Vagina (tissue), 2 donors: ENCODE measurements around the gene PHKB. TPM values are rescaled to one million over a fixed set of nuclear protein-coding genes. Genes with fewer than 3 reads are reported as not detected.

Source experiments
- DNase-seq, 2 donors: peaks; one replicate each; pipeline ENCODE4 v3.0.0-alpha.2; 2017; ENCODE audit errors: extremely low spot score in 2 of 2
- H3K27ac ChIP-seq: fragments of 200-600 bp; sonication (generic); one replicate; pipeline ENCODE4 v1.5.1; 2019
- H3K27me3 ChIP-seq: fragments of 200-600 bp; sonication (generic); one replicate; pipeline ENCODE4 v1.5.1; 2019
- H3K36me3 ChIP-seq, 2 donors: fragments of 200-600 bp; sonication (generic); one replicate each; pipeline ENCODE4 v1.5.1; 2017 to 2019
- H3K4me1 ChIP-seq: fragments of 200-600 bp; sonication (generic); one replicate; pipeline ENCODE4 v1.5.1; 2019
- H3K4me3 ChIP-seq, 2 donors: fragments of 200-600 bp; sonication (generic); 1 replicate in 1 of 2; 2 replicates in 1 of 2; pipeline ENCODE4 v1.5.1; 2016 to 2019
- H3K9me3 ChIP-seq: fragments of 200-600 bp; sonication (generic); one replicate; pipeline ENCODE4 v1.5.1; 2019
- CTCF ChIP-seq, 3 experiments: fragments of 450-650 bp in 2 of 3; fragments of 200-600 bp in 1 of 3; sonication (generic) in 1 of 3; IDR thresholded peaks; one replicate each; pipeline ENCODE4 v1.5.1; 2017 to 2019; ENCODE audit warnings: antibody characterized with exemption in 3 of 3, mild to moderate bottlenecking in 2 of 3, moderate library complexity in 2 of 3
- POLR2A ChIP-seq, 2 donors: fragments of 450-650 bp; IDR thresholded peaks; one replicate each; pipeline ENCODE4 v1.6.1; 2017; ENCODE audit warnings: antibody characterized with exemption in 2 of 2, mild to moderate bottlenecking in 2 of 2, moderate library complexity in 2 of 2
- POLR2AphosphoS5 ChIP-seq, 2 donors: sonication (generic); formaldehyde crosslinking; IDR thresholded peaks; one replicate each; pipeline ENCODE4 v1.9.0; 2017; ENCODE audit warnings: antibody characterized with exemption in 2 of 2, mild to moderate bottlenecking in 2 of 2, low read depth in 1 of 2; ENCODE audit not compliant: insufficient read depth in 1 of 2
- intact Hi-C: fragments of 100-400 bp; cut with DNase I; formaldehyde crosslinking; loops from one replicate; pipeline ENCODE4 v1.15.1; 2023
- total RNA-seq: library from RNA; depleted of rRNA; stranded (reverse); fragments of >200 nt; gene quantifications from one replicate; pipeline ENCODE4 v1.2.3, GENCODE V29; 2016

PHKB gene
- total RNA-seq, 1 donor from 2014 or later, result 64.8 TPM

DNA sequence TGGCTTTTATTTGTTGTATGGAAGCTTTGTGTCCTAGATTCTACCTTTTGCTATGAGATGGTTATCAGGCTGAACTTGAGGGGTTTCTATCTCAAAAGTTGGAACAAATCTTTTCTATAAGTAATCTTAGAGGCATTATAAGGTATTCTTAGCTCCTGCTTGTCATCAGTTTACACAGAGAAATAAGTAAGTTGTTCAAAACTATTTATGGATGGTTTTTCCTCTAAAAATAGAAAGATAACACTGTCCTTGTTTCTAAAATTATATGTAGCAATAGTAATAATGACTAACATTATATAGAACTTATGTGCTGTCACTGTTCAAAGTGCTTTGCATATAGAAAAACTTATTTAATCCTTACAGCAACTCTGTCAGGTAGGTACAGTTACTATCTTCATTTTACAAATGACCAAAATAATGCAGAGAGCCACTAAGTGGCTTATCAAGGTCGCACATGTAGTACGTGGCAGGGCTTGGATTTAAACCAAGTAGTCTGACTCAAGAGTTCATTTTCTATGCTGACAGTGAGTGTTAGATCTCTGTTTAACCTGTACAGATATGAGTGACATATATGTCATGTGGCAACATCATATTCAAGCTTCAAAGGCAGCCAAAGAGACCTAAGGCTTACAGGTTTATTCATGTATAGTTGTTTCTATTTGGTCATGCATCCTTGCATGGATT is 59.0 kb downstream of the PHKB start:
- intact Hi-C loops, result no loop called here
- DNase-seq, result no peak
- Histone ChIP-seq H3K9me3 (no peaks in the 10 kb centered on the region), H3K27ac (no peak overlapping the region), H3K27me3 (no peaks in the 10 kb centered on the region), H3K4me1 (no peaks in the 10 kb centered on the region), H3K36me3 (peaks cover 0 to 6% of the 10 kb centered on the region in 2 donors), H3K4me3 (no peak overlapping the region)
- TF ChIP-seq POLR2A (IDR thresholded peaks at IDR 0.05), result no peak
- TF ChIP-seq POLR2AphosphoS5 (IDR thresholded peaks at IDR 0.05; ENCODE audit: insufficient read depth in 1 of 2, low read depth in 1 of 2), result no peak
- TF ChIP-seq CTCF (IDR thresholded peaks at IDR 0.05), result no peak

GRCh38 chr16:47523342-47524006 is 62.3 kb downstream of the PHKB start:
- DNase-seq, result no peak
- Histone ChIP-seq H3K27ac (no peak overlapping the region), H3K27me3 (no peaks in the 10 kb centered on the region), H3K36me3 (no peaks in the 10 kb centered on the region), H3K4me3 (no peak overlapping the region), H3K9me3 (no peaks in the 10 kb centered on the region), H3K4me1 (no peaks in the 10 kb centered on the region)
- intact Hi-C loops, result no loop called here
- TF ChIP-seq POLR2AphosphoS5 (IDR thresholded peaks at IDR 0.05; ENCODE audit: insufficient read depth in 1 of 2, low read depth in 1 of 2) (no peak), CTCF (IDR thresholded peaks at IDR 0.05) (no peak), POLR2A (IDR thresholded peaks at IDR 0.05) (no peak)

GRCh38 chr16:47524007-47524405 is 62.9 kb downstream of the PHKB start:
- Histone ChIP-seq H3K4me1 (no peaks in the 10 kb centered on the region), H3K27ac (no peak overlapping the region), H3K27me3 (no peaks in the 10 kb centered on the region), H3K9me3 (no peaks in the 10 kb centered on the region), H3K36me3 (no peaks in the 10 kb centered on the region), H3K4me3 (no peak overlapping the region)
- TF ChIP-seq POLR2A (IDR thresholded peaks at IDR 0.05) (no peak), POLR2AphosphoS5 (IDR thresholded peaks at IDR 0.05; ENCODE audit: insufficient read depth in 1 of 2, low read depth in 1 of 2) (no peak), CTCF (IDR thresholded peaks at IDR 0.05) (no peak)
- intact Hi-C loops, result no loop called here
- no peak for DNase-seq

GRCh38 chr16:47528431-47528830 is 67.3 kb downstream of the PHKB start:
- Histone ChIP-seq H3K27me3 (no peaks in the 10 kb centered on the region), H3K36me3 (peaks cover 0 to 9% of the 10 kb centered on the region in 2 donors), H3K4me1 (no peaks in the 10 kb centered on the region), H3K4me3 (no peak overlapping the region), H3K27ac (no peak overlapping the region), H3K9me3 (no peaks in the 10 kb centered on the region)
- intact Hi-C loops, result no loop called here
- no peak for TF ChIP-seq POLR2AphosphoS5 (IDR thresholded peaks at IDR 0.05; ENCODE audit: insufficient read depth in 1 of 2, low read depth in 1 of 2)
- no peak for TF ChIP-seq POLR2A (IDR thresholded peaks at IDR 0.05)
- TF ChIP-seq CTCF (IDR thresholded peaks at IDR 0.05), result no peak
- DNase-seq, result no peak

- no peak overlapping the region for H3K27ac ChIP-seq
- no peaks in the 10 kb centered on the region for H3K9me3 ChIP-seq
- H3K27me3 ChIP-seq, result no peaks in the 10 kb centered on the region
- H3K4me1 ChIP-seq, result no peaks in the 10 kb centered on the region
- DNase-seq, result no peak
- TF ChIP-seq POLR2AphosphoS5 (IDR thresholded peaks at IDR 0.05; ENCODE audit: insufficient read depth in 1 of 2, low read depth in 1 of 2), result no peak
- TF ChIP-seq POLR2A (IDR thresholded peaks at IDR 0.05), result no peak
- no peak for TF ChIP-seq CTCF (IDR thresholded peaks at IDR 0.05)
- H3K36me3 ChIP-seq, result peaks cover 0 to 23% of the 10 kb centered on the region in 2 donors
- intact Hi-C loops, result no loop called here
- H3K4me3 ChIP-seq, result no peak overlapping the region
Measured at GRCh38 chr16:47533744-47534292, 72.7 kb downstream of the PHKB start.
